HG03095 (cell line): ENCODE results near the gene LDLRAD2.
"Not testable (repeated sequence)": the region's sequence is repeated elsewhere in the genome, so short reads cannot be mapped to it uniquely, and the experiment has no call there.

Experiments
- ATAC-seq: cut with Tn5 transposase; IDR thresholded peaks from one replicate; pipeline ENCODE4 v1.9.1; 2021; ENCODE audit warnings: moderate library complexity; ENCODE audit not compliant: unreplicated experiment

Gene LDLRAD2

DNA sequence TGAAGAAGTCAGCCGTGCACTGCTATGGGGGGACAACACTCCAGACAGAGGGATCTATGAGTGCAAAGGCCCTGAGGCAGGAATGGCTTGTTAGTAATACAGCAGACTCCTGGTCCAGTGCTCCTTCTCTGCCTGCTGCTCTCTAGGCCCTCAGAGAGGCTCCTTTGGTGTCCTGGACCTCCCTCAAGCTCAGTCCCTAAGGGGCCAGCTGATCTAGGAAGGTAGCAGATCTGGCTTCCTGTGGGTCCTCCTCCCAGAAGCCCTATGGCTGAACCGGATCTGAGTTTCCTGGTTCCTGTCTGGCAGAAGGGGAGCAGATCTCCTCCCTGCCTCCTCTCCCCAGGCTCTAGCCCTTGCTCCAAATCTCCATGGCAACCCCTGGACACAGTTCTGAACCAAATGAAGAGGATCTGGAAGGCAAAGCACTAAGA lies at the start of gene LDLRAD2:
LDLRAD2 (plus strand) TSS at position 391 of the 431 bp plus-strand sequence. CDS start 187 bp downstream, outside the sequence.
- ATAC-seq: no peak

- no peak for ATAC-seq
Observed at GRCh38 chr1:21763236-21763635, 48.8 kb upstream of the LDLRAD2 start.

- ATAC-seq: no peak
Observed at GRCh38 chr1:21763694-21764419, 48.2 kb upstream of the LDLRAD2 start.

DNA sequence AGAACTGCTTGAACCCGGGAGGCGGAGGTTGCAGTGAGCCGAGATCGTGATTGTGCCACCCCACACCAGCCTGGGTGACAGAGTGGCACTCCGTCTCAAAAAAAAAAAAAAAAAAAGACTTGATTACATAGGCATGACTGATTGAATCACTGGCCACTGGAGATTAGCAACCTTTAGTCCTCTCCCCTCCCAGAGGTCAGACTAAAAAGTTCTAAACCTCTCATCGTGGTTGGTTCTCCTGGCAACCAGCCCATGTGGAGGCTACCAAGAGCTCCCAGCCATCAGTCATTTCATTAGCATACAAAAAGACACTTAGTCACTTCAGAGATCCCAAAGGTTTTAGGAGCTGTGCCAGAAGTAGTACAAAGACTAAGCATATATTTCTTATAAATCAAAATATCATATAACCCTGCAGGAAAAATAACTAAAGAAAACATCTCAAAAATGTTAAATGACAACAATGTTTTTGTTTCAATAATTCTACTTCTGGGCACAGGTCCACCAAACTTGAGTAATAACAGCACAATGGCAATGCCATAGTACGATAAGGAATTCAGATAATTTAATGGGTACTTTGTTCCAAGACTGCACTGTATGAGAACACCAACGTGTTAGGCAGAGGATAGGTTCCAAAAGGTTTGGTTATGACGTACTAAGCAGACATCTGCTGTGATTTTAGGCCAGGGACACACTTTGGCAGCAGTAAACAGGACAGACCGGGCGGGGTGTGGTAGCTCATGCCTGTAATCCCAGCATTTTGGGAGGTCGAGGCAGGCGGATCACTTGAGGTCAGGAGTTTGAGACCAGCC lies 47.2 kb upstream of the LDLRAD2 start:
- no peak for ATAC-seq

DNA sequence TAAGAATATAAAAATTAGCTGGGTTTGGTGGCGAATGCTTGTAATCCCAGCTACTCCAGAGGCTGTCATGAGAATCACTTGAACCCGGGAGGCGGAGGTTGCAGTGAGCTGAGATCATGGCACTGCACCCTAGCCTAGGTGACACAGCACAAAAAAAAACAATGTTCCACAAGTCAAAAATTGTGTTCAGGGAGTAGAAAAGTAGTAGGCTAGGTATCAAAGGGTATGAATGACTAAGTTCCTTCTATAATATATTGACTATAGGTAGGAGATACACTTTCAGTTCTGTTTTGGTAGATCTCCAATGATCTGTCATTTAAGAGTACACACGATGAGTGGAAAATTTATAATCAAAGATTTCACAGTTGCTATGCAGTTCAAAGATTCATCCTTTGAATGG lies 45.9 kb upstream of the LDLRAD2 start:
- no peak for ATAC-seq

DNA sequence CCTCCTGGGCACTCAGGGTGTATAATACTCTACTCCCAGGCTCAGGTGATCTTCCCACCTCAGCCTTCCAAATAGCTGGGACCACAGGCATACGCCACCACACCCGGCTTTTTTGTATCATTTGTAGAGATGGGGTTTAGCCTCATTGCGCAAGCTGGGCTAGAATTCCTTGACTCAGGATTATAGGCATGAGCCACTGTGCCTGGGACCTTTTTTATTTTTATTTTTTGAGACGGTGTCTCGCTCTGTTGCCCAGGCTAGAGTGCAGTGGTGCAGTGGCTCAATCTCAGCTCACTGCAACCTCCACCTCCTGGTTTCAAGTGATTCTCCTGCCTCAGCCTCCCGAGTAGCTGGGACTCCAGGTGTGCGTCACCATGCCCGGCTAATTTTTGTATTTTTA lies 45.0 kb upstream of the LDLRAD2 start:
- ATAC-seq: not testable (repeated sequence)

DNA sequence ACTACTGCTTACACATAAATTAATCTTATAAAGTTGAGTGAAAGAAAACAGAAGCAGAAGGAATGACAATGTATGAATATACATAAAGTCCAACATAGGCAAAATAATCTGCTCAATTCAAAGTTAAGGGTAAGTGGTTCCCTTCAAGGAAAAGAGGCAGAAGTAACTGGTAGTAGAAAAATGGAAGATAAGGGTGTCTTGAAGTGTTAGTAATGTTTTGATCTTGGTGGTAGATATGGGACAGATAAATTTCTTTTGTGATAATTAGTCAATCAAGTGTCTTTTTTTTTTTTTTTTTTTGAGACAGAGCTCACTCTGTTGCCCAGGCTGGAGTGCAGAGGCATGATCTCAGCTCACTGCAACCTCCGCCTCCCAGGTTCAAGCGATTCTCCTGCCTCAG lies 41.9 kb upstream of the LDLRAD2 start:
- ATAC-seq: no peak

- ATAC-seq: not testable (repeated sequence)
Observed at GRCh38 chr1:21770602-21771001, 41.5 kb upstream of the LDLRAD2 start.

GRCh38 chr1:21771672-21772071 lies 40.4 kb upstream of the LDLRAD2 start:
- ATAC-seq: not testable (repeated sequence)

GRCh38 chr1:21773585-21773984 lies 38.5 kb upstream of the LDLRAD2 start:
- ATAC-seq: no peak

- no peak for ATAC-seq
Observed at GRCh38 chr1:21774835-21775549, 37.1 kb upstream of the LDLRAD2 start.

- no peak for ATAC-seq
Observed at GRCh38 chr1:21775550-21775914, 36.5 kb upstream of the LDLRAD2 start.

DNA sequence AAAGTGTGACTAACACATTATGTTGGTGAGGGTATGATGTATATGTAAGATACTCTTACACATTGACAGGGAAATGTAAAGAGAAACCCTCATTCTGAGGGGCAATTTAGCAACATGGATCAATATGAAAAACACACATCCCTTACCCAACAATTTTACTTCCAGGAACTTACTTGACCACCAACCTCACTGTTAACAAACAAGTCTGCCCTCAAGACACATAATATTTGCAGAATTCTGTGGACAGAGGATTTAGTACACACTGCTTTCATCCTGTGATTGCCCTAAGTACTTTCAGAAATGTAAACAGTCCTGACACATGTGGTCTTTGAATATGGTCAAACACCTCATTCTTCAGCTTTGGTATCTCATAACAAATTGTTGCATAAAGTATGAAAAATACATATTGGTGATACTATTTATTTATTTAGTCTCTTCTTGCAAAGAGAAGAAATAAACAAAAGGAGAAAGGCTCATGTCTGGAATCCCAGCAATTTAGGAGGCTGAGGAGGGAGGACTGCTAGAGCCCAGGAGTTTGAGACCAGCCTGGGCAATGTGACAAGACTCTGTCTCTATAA lies 36.0 kb upstream of the LDLRAD2 start:
- no peak for ATAC-seq

DNA sequence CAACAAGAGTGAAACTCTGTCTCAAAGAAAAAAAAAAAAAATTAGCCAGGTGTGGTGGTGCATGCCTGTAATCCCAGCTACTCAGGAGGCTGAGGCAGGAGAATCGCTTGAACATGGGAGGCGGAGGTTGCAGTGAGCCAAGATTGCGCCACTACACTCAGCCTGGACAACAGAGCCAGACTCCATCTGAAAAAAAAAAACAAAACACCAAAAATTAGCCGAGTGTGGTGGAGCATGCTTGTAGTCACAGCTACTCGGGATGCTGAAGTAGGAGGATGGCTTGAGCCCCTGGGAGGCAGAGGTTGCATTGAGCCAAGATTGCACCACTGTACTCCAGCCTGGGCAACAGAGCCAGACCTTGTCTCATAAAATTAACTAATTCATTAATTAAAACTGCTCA lies 35.1 kb upstream of the LDLRAD2 start:
- not testable (repeated sequence) for ATAC-seq

DNA sequence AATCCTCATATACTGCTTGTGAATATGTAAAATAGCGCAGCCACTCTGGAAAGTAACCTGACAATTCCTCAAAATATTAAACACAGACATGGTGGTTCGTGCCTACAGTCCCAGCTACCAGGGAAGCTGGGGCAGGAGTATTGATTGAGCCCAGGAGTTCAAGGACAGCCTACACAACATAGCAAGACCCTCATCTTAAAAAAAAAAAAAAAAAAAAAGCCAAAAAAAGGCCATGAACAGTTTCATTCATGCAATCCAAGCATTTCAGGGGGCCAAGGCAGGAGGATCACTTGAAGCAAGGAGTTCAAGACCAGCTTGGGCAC lies 33.7 kb upstream of the LDLRAD2 start:
- no peak for ATAC-seq

DNA sequence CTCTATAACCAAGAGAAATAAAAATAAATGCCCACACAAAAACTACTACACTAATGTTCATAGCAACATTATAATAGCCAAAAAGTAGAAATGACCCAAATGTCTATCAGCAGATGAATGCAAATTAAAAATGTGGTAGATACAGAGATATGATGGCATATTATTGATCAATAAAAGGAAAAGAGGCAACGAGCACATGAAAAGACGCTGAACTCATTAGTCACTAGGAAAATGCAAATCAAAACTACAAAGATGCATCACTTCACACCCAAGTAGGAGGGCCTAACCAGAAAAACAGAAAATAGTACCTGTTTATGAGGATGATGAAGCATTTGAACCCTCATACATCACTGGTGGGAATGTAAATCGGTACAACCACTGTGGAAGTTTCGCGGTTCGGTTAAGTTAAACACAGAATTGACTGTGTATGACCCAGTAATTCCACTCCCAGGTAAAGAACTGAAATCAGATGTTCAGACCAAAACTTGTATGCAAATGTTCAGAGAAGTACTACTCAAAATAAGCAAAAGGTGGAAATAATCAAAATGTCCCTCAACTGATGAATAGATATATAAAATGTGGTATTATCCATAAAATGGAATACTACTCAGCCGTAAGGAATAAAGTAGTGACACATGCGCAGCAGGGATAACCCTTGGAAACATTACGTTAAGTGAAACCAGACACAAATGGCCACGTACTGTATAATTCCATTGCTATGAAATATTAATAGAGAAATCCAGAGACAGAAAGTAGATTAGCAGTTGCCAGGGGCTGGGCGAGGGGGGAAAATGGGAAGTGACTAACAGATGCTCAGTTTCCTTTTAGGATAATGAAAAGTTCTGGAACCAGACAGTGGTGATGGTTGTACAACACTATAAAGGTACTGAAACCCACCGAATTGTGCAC lies 32.2 kb upstream of the LDLRAD2 start:
- no peak for ATAC-seq

DNA sequence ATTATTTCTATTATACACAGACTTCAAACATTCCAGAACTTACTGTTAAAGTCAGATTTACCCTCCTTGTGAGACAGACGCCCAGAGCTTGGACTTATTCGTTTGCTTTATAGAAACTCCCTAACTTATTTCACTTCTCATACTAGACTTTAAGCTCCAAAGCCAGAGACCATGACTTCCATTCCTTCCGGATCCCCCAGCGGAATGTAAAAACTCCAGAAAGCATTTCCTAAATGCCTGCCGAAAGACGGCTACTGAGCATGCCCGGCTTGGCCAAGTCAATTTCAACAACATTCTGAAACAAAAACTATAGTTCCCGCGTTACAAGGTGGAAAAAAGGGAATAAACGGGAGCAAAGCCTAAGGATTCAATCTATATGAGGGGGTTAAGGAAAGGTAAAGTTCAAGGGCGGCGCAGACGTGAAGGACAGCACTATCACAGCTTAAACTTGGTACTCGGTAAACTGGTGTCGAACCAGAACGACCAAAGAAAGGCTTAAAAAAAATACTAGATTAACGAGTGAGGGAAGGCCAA lies 30.2 kb upstream of the LDLRAD2 start:
- ATAC-seq: peak; percentile 24

GRCh38 chr1:21782349-21782867 lies 29.7 kb upstream of the LDLRAD2 start:
- peak; percentile 20 for ATAC-seq

DNA sequence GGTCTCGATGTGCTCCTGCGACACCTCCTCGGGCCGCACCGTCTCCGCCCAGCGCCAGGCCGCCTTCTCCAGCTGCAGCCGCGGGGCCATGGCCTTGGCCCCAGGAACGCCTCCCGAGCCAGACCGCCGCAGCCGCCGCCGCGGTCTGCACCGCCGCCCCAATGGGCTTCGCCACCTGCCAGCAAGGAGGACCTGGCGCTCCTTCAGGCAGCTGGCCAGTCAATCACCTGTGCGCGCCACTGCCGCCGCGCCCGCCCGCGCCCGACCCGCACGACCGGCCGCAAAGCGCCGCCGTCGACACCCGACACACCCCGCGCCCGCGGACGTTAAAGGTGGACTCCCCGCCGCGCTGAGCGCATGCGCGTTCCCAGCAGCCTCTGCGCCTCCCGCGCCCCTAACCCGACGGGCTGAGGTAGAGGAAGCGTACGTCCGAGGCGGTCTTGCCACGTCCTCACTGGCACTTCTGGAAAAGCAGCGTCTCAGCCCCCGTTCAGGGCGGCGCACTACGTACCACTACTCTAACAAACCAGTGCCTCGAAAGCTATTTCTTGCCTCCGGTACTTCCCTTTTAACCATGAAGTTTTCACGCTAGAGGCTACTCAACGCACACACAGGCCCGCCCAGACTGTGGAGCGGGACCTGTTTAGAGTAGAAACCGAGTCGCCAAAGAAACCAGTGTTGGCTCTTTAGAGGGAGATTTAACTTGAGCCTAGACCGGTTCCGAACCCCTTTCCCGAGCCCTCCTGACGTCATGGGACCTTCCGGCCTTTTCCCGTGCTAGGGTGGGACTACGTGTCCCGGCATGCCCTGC lies 29.0 kb upstream of the LDLRAD2 start, which contains the start of gene USP48:
USP48 (minus strand) TSS at position 282 of the 811 bp plus-strand sequence; CDS start at position 90, 192 bp downstream.
- ATAC-seq: peak; percentile 48
